ENCODE results near the gene CDYL2.

CDYL2 gene

DNA sequence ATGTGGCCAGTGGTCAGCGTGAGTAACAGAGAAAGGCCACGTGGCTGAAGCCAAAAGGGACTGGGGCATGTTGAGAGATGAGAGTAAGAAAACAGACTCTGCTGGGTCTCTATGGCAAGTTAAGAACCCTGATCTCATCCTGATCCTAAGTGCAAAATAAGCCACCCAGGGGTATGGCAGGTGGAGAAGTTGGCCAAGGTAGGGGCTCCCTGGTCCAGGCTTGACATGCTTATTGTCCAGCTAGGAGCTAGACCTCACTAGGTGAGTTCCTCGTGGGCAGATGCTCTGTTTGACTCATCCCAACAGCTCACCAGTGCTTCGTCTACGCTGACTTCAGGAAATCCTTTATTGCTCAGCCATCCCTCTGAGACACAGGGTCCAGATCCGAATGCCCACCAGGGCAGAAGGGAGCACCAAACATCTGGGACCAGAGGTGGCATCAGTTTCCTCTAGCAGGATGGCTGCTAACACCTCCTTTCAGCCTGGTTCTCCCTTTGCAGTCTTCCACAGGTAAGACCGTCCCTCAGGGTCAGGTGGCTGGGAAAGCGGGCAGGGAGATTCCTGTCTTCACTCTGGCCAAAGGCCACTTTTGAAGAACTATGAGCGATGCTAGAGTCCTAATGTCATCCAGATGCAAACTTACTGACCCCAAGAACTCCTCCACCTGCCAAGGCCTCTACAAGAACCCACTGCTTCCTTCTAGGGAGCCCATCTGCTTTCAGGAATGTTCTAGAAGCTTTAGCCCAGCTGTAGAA, 99.5 kb downstream of the CDYL2 start:
- TF ChIP-seq MYC (IDR thresholded peaks at IDR 0.05; ENCODE audit: low read depth, low read length) = no peak
- TF ChIP-seq, protein P1, sequence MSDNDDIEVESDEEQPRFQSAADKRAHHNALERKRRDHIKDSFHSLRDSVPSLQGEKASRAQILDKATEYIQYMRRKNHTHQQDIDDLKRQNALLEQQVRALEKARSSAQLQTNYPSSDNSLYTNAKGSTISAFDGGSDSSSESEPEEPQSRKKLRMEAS (IDR thresholded peaks at IDR 0.05; ENCODE audit: low read depth, low read length) = no peak
- TF ChIP-seq POLR2A (IDR thresholded peaks at IDR 0.05; ENCODE audit: extremely low read depth, insufficient read length) = no peak
- TF ChIP-seq, protein P2, sequence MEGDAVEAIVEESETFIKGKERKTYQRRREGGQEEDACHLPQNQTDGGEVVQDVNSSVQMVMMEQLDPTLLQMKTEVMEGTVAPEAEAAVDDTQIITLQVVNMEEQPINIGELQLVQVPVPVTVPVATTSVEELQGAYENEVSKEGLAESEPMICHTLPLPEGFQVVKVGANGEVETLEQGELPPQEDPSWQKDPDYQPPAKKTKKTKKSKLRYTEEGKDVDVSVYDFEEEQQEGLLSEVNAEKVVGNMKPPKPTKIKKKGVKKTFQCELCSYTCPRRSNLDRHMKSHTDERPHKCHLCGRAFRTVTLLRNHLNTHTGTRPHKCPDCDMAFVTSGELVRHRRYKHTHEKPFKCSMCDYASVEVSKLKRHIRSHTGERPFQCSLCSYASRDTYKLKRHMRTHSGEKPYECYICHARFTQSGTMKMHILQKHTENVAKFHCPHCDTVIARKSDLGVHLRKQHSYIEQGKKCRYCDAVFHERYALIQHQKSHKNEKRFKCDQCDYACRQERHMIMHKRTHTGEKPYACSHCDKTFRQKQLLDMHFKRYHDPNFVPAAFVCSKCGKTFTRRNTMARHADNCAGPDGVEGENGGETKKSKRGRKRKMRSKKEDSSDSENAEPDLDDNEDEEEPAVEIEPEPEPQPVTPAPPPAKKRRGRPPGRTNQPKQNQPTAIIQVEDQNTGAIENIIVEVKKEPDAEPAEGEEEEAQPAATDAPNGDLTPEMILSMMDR (IDR thresholded peaks at IDR 0.05; ENCODE audit: low read depth, low read length) = no peak
- H3K4me3 ChIP-seq (ENCODE audit: low read depth, low read length) = no peak overlapping the region
- DNase-seq (ENCODE audit: low read depth) = no peak

DNA sequence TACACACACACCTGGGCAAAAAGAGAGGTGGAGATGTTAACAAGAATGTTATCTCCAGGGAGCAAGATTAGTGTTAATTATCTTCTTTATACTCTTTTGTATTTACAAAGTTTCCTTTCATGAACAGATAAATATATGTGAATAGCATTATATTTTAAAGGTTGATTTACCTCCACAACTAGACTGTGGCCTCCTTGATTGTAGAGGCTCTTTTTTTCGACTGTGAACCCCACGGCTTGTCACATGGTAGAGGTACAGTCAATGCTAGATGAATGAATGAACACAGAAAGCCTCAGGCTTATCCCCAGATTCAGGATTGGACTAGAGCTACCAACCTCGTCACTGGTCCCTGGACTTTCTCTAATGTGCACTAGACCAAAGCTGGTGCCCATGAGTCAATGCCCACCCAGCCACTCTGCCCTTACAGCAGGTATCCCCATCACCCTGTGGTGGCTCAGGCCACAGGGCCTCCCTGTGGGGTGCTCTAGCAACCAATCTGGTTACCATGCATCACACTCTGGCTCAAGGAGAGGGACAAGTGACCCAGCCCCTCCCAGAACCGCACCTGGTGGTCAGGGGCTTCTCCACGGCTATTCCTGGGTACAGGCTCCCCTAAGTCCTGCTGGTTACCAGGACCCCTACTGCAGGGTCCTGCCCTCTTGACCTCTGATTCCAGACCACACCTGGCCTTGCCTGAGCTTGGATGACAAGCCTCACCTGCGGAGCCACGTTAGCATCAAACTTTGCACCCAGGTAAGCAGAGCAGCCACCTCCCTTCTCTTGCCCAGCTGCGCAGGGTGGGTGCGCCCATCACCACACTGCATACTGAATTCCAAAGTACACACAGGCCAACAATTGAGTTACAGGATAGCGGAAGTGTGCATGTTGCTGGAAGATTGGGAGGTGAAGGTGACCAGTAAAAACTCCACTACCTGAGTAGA, 101.0 kb downstream of the CDYL2 start:
- no peak for TF ChIP-seq POLR2A (IDR thresholded peaks at IDR 0.05; ENCODE audit: extremely low read depth, insufficient read length)
- no peak for TF ChIP-seq MYC (IDR thresholded peaks at IDR 0.05; ENCODE audit: low read depth, low read length)
- TF ChIP-seq, protein P1 (IDR thresholded peaks at IDR 0.05; ENCODE audit: low read depth, low read length) = no peak
- TF ChIP-seq, protein P2 (IDR thresholded peaks at IDR 0.05; ENCODE audit: low read depth, low read length) = no peak
- H3K4me3 ChIP-seq (ENCODE audit: low read depth, low read length) = no peak overlapping the region
- no peak for DNase-seq (ENCODE audit: low read depth)

DNA sequence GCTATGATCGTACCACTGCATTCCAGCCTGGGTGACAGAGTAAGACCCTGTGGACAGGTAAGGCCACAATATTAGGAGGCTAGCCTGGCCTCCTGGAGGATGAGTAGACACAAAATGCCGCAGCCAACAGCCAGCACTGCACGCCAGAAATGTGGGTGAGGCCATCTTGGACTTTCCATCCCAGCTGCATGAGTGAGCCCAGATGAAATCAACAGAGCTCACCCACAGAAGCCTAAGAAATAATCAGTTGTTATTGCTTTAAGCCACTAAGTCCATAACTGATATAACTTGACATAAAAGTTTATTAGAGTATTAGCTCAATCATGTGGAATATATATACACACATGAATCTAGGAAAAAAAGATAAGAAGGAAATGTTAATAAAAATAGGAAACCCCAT, 101.7 kb downstream of the CDYL2 start:
- TF ChIP-seq POLR2A (IDR thresholded peaks at IDR 0.05; ENCODE audit: extremely low read depth, insufficient read length) (no peak), MYC (IDR thresholded peaks at IDR 0.05; ENCODE audit: low read depth, low read length) (no peak)
- TF ChIP-seq, protein P1 (IDR thresholded peaks at IDR 0.05; ENCODE audit: low read depth, low read length) = no peak
- TF ChIP-seq, protein P2 (IDR thresholded peaks at IDR 0.05; ENCODE audit: low read depth, low read length) = no peak
- no peak overlapping the region for H3K4me3 ChIP-seq (ENCODE audit: low read depth, low read length)
- no peak for DNase-seq (ENCODE audit: low read depth)

DNA sequence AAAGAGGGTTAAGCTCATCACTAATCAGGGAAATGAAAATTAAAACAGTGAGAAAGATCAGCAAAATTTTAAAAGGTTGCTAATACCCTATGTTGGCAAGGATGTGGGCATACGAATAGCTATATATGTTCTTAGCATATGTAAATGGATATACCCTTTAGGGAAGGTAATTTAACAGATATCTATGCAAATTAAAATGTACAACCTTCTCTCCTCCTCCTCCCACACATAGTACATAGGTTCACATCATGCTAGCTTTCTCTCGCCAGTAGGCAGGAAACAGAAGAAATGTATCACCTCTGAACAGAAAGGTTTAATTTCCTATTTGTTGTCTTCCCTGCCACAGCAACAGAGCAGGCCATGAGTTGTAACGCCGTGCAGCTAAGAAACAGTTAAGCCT, 103.8 kb downstream of the CDYL2 start:
- TF ChIP-seq POLR2A (IDR thresholded peaks at IDR 0.05; ENCODE audit: extremely low read depth, insufficient read length) = no peak
- TF ChIP-seq, protein P1 (IDR thresholded peaks at IDR 0.05; ENCODE audit: low read depth, low read length) = no peak
- TF ChIP-seq, protein P2 (IDR thresholded peaks at IDR 0.05; ENCODE audit: low read depth, low read length) = no peak
- TF ChIP-seq MYC (IDR thresholded peaks at IDR 0.05; ENCODE audit: low read depth, low read length) = no peak
- no peak overlapping the region for H3K4me3 ChIP-seq (ENCODE audit: low read depth, low read length)
- DNase-seq (ENCODE audit: low read depth) = no peak

DNA sequence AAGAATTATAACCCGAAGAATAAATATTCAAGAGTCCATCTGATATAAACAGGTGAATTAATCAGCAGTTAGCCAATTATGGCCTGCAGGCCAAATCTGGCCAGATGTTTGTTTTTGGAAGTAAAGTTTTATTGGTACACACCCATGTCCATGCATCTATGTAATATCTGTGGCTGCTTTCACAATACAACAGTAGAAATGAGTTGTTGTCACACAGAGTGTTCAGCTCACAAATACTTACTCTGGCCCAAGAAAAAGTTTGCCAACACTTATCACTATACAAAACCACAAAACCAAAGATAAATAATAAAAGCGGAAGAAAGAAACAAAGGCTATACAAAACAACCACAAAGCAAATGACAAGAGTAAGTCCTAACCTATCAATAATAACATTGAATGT, 109.4 kb downstream of the CDYL2 start:
- no peak for TF ChIP-seq MYC (IDR thresholded peaks at IDR 0.05; ENCODE audit: low read depth, low read length)
- TF ChIP-seq, protein P2 (IDR thresholded peaks at IDR 0.05; ENCODE audit: low read depth, low read length) = no peak
- no peak for TF ChIP-seq POLR2A (IDR thresholded peaks at IDR 0.05; ENCODE audit: extremely low read depth, insufficient read length)
- TF ChIP-seq, protein P1 (IDR thresholded peaks at IDR 0.05; ENCODE audit: low read depth, low read length) = no peak
- no peak for DNase-seq (ENCODE audit: low read depth)

More for the DNA sequence above, 109.4 kb downstream of the CDYL2 start:
- H3K4me3 ChIP-seq (ENCODE audit: low read depth, low read length) = no peak overlapping the region

Data from NB4 (cell line).